Skeletal muscle tissue (tissue), 4 donors: Measurements from ENCODE around the gene KCNH1. TPM values are rescaled to one million over a fixed set of nuclear protein-coding genes. Genes with fewer than 3 reads are reported as not detected.

Source experiments
- H3K27ac ChIP-seq: one replicate; pipeline ENCODE4 v1.7.0; 2013; ENCODE audit warnings: mild to moderate bottlenecking, low read depth, low read length, inconsistent platforms
- H3K27me3 ChIP-seq, 3 donors: one replicate each; pipeline ENCODE4 v1.7.0; 2013; ENCODE audit warnings: low read length in 3 of 3; ENCODE audit not compliant: control insufficient read depth in 3 of 3, insufficient read depth in 3 of 3
- H3K36me3 ChIP-seq, 3 donors: one replicate each; pipeline ENCODE4 v1.7.0; 2013; ENCODE audit warnings: low read length in 3 of 3; ENCODE audit not compliant: control insufficient read depth in 3 of 3, insufficient read depth in 3 of 3
- H3K4me1 ChIP-seq, 3 donors: one replicate each; pipeline ENCODE4 v1.7.0; 2013; ENCODE audit warnings: low read length in 3 of 3, mild to moderate bottlenecking in 3 of 3; ENCODE audit not compliant: control insufficient read depth in 3 of 3, insufficient read depth in 3 of 3
- H3K4me3 ChIP-seq, 3 donors: one replicate each; pipeline ENCODE4 v1.7.0; 2013; ENCODE audit warnings: low read length in 3 of 3
- H3K9ac ChIP-seq, 3 donors: one replicate each; pipeline ENCODE4 v1.7.0; 2013; ENCODE audit warnings: low read length in 3 of 3, mild to moderate bottlenecking in 3 of 3, moderate library complexity in 2 of 3, low read depth in 1 of 3
- H3K9me3 ChIP-seq, 3 donors: one replicate each; pipeline ENCODE4 v1.7.0; 2013; ENCODE audit warnings: low read length in 3 of 3; ENCODE audit not compliant: control insufficient read depth in 3 of 3
- total RNA-seq: library from RNA; depleted of rRNA; stranded (reverse); fragments of >200 nt; gene quantifications from one replicate; pipeline ENCODE4 v1.2.3, GENCODE V29; 2014
- donor health status: Osteomylitis.

Gene KCNH1
- total RNA-seq, 1 donor from 2014 or later, result 0.52 TPM

DNA sequence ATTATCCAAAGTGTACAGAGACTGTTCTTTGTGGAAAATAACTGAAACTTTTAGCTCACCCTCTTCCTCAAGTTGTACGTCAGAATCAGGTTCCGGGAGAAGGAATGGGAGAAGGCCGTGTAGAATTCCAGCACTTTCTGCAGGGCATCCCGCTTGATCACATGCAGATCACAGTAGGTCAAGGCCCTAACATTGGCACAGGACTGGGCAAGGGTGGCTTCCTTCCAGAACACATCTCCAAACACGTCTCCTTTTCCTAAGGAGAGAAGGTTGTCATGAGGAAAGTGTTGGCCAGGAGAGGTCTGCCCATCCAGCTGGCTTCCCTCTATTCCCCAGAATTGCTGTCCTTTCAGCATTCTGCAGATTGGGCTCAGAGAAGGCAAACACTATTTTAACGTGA, 358.7 kb downstream of the KCNH1 start:
- H3K9ac ChIP-seq, result no peak overlapping the region
- H3K4me3 ChIP-seq, result no peak overlapping the region
- no peaks in the 10 kb centered on the region for H3K4me1 ChIP-seq
- no peak overlapping the region for H3K27ac ChIP-seq
- no peaks in the 10 kb centered on the region for H3K9me3 ChIP-seq
- H3K36me3 ChIP-seq, result no peaks in the 10 kb centered on the region
- no peaks in the 10 kb centered on the region for H3K27me3 ChIP-seq

DNA sequence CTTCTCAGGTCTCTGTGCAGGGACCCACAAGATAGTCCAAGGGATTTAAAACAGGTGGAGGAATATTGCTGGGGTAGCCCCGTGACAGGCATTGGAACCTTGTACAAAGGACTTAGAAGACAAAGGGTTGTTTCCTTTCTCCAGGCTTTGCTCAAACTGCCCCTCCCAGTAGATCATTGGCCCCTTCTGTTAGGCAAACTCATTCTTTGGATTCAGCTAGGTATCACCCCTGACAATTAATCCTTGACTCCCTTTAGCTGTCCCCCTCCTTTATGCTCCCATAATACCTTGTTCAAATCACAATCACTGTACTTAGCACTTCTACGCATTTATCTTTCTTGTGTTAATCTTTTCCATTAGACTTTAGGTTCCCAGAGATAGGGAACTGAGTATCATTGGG, 360.5 kb downstream of the KCNH1 start:
- no peak overlapping the region for H3K4me3 ChIP-seq
- no peaks in the 10 kb centered on the region for H3K27me3 ChIP-seq
- no peak overlapping the region for H3K27ac ChIP-seq
- H3K9me3 ChIP-seq, result no peaks in the 10 kb centered on the region
- no peaks in the 10 kb centered on the region for H3K36me3 ChIP-seq
- no peak overlapping the region for H3K9ac ChIP-seq
- H3K4me1 ChIP-seq, result no peaks in the 10 kb centered on the region

DNA sequence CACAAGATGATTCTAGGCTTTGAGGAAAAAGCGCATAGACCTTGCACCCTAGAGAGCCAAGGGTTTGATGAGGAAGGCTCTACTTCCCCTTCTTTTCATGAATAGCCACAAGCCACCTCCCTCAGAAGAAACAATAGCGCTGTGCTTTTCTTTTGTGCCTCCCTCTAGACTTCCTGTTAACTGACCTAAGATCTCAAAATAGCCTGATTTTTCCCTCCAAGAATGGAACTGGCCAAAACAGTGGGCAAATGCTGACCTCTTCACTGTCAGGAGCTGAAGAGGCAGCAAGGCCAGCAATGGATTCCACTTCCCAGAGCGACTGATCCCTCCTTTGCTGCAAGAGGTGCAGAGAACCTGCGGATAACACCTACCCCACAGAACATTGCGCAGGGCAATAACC, 362.8 kb downstream of the KCNH1 start:
- no peaks in the 10 kb centered on the region for H3K27me3 ChIP-seq
- H3K4me1 ChIP-seq, result no peaks in the 10 kb centered on the region
- H3K36me3 ChIP-seq, result no peaks in the 10 kb centered on the region
- H3K9ac ChIP-seq, result no peak overlapping the region
- H3K9me3 ChIP-seq, result no peaks in the 10 kb centered on the region
- no peak overlapping the region for H3K4me3 ChIP-seq
- H3K27ac ChIP-seq, result no peak overlapping the region

DNA sequence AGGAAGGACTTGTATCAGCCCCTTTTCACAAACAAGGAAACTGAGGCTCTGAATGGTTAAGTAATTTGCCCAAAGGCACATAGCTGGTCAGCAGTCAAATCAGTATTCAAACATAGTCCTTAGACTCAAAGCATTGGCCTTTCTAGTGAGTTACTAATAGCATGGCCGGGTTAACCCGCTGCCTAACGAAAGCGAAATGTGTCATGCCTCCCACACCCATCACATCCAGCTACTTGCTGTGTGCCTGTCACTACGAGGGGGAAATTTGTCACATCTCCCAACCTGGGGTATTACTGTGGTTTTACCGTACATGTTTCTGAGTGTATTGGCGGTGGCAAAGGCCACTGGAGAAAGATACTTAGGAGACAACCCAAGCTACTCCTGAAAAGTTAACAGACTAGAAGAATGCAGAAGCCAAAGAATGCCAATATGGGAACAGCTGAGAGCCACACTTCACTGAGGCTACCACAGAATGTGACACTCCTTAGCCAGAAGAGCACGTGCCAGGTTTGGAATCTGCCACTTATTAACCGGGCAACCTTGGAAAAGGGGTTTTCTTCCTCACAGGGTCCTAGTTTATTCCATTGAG, 363.5 kb downstream of the KCNH1 start:
- H3K4me3 ChIP-seq, result no peak overlapping the region
- H3K27me3 ChIP-seq, result no peaks in the 10 kb centered on the region
- H3K9me3 ChIP-seq, result no peaks in the 10 kb centered on the region
- no peaks in the 10 kb centered on the region for H3K4me1 ChIP-seq
- no peak overlapping the region for H3K27ac ChIP-seq
- H3K9ac ChIP-seq, result no peak overlapping the region
- no peaks in the 10 kb centered on the region for H3K36me3 ChIP-seq

DNA sequence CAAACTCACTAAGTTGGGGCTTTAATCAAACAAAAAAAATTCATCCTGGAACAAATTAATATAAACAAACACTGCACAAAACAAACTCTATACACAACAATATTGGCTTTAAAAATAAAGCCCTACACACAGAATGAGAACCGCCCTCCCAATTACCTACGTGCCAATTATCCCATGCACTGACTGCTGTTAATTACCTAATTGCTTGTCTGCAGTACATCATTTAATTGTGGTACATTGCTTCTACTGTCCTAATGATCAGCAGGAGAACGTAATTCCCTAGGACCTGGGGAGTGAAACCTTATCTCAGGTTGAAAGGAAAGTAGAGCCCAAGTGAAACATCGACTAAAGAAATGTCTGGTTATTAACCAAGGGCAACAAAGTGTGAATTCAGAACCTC, 364.5 kb downstream of the KCNH1 start:
- Histone ChIP-seq H3K27me3 (no peaks in the 10 kb centered on the region), H3K36me3 (no peaks in the 10 kb centered on the region), H3K4me3 (no peak overlapping the region), H3K9ac (no peak overlapping the region), H3K27ac (no peak overlapping the region), H3K9me3 (no peaks in the 10 kb centered on the region), H3K4me1 (no peaks in the 10 kb centered on the region)

DNA sequence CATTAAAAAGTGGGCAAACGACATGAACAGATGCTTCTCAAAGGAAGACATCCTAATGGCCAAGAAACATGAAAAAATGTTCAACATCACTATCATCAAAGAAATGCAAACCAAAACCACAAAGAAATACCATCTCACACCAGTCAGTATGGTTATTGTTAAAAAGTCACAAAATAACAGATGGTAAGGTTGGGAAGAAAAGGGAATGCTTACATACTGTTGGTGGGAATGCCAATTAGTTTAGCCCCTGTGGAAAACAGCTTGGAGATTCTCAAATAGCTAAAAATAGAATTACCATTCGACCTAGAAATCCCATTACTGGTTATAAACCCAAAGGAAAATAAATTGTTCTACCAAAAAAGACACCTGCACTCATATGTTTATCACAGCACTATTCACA, 369.4 kb downstream of the KCNH1 start:
- H3K9ac ChIP-seq, result no peak overlapping the region
- H3K27ac ChIP-seq, result no peak overlapping the region
- H3K27me3 ChIP-seq, result no peaks in the 10 kb centered on the region
- no peaks in the 10 kb centered on the region for H3K36me3 ChIP-seq
- H3K4me3 ChIP-seq, result no peak overlapping the region
- no peaks in the 10 kb centered on the region for H3K4me1 ChIP-seq
- peaks cover 0 to 4% (median 0%) of the 10 kb centered on the region in 3 donors for H3K9me3 ChIP-seq

DNA sequence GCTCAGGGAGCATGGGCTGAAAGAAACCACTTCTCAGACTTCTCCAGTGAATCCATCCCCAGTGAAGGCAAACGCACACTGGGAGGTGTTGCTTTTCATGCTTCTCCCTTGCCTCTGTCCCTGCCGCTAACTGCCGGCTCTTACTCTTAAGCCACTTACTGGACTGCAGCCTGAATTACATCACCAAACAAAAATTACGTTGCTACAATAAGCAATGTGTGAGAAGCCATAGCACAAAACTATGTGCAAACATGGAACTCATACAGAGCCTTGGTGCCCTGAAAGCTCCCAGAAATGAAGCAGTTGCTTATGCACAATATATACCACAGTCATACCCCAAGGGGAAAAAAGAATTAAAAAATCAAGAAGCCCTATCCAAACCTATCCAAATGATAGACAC, 375.2 kb downstream of the KCNH1 start:
- Histone ChIP-seq H3K4me3 (no peak overlapping the region), H3K27ac (no peak overlapping the region), H3K27me3 (peaks cover 0 to 6% (median 0%) of the 10 kb centered on the region in 3 donors), H3K36me3 (no peaks in the 10 kb centered on the region), H3K4me1 (no peaks in the 10 kb centered on the region), H3K9me3 (peaks cover 0 to 5% (median 0%) of the 10 kb centered on the region in 3 donors), H3K9ac (no peak overlapping the region)

DNA sequence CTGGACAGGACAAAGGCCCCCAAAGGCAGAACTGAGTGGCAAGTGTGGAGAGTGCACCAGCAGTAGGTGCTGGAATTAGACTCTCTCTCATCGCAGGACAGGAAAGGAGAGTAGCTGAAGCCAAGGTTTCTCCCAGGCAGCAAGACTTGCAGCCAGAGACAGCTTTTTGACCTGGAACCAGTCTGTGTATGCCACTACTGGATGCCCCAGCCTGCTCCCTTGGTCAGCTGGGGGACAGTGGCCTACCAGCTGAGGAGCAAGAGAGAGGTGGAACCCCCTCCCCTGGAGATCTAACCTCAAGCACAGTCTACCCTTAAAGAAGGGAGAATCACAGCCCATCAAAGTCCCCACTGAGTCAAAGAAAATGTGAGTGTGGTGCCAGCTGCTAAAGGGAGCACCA, 375.7 kb downstream of the KCNH1 start:
- Histone ChIP-seq H3K36me3 (no peaks in the 10 kb centered on the region), H3K4me1 (no peaks in the 10 kb centered on the region), H3K9ac (no peak overlapping the region), H3K27ac (no peak overlapping the region), H3K9me3 (peaks cover 0 to 5% (median 0%) of the 10 kb centered on the region in 3 donors), H3K4me3 (no peak overlapping the region), H3K27me3 (peaks cover 0 to 6% (median 0%) of the 10 kb centered on the region in 3 donors)

DNA sequence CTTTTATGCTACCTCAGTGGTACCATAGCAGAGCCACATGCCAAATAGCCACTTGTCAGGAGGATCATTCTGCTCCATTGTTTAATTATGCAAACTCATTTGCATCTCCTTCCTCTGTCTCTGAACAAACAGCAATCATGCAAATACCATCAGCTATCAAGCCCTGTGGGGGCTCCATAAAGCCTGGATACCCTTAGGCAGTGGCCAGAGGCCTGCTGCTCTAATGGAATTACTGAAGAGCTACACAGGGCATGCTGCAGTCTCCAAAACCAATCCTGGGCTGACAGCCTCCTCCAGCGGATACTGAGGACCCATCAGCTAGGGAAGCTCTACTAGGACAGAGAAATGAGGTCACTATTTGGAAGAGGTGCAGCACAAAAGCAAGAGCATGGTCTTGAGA, 376.3 kb downstream of the KCNH1 start:
- Histone ChIP-seq H3K27ac (no peak overlapping the region), H3K4me1 (no peaks in the 10 kb centered on the region), H3K9me3 (peaks cover 0 to 5% (median 0%) of the 10 kb centered on the region in 3 donors), H3K36me3 (no peaks in the 10 kb centered on the region), H3K4me3 (no peak overlapping the region), H3K9ac (no peak overlapping the region), H3K27me3 (peaks cover 0 to 6% (median 0%) of the 10 kb centered on the region in 3 donors)

DNA sequence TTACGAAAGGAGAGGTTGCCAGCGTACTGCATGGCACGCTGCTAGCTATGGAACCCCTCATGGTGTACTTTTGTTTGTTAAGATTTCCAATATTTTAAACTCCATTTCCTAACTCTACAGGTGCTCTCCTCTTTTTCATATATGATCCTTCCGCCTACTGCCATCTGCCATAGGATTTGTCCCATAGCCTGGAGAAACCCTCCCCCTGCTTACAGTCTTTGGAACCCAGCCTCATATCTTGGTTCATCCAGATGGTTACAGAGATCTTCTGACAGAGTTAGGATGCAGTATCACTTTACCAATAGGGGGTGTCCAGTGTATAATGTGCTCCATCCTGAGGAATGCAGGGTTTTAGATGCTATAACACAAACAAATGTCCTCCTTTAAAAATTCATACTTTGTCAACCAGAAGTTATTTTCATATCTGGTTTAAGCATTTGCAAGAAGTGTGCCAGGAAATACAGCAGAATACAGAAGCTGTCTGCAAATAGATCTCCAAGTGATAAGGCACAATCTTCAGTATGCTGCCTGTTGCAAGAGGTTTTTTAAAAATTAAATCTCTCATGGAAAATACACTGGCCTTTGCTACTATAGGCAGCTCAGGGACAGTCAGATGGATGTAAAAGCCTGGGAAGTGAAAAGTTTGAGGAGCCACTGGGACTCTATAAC, 377.8 kb downstream of the KCNH1 start:
- H3K27me3 ChIP-seq, result peaks cover 0 to 6% (median 0%) of the 10 kb centered on the region in 3 donors
- no peak overlapping the region for H3K9ac ChIP-seq
- no peak overlapping the region for H3K4me3 ChIP-seq
- no peaks in the 10 kb centered on the region for H3K36me3 ChIP-seq
- H3K27ac ChIP-seq, result no peak overlapping the region
- no peaks in the 10 kb centered on the region for H3K4me1 ChIP-seq
- peaks cover 0 to 5% (median 0%) of the 10 kb centered on the region in 3 donors for H3K9me3 ChIP-seq
